ENCODE results near the gene NUDT4B. TPM values are rescaled to one million over a fixed set of nuclear protein-coding genes. Genes with fewer than 3 reads are reported as not detected.
"Not testable (repeated sequence)": the region's sequence is repeated elsewhere in the genome, so short reads cannot be mapped to it uniquely, and the experiment has no call there.

The NUDT4B gene
- total RNA-seq: 0.68 TPM in 1 of 2 replicates, not detected in the other

DNA sequence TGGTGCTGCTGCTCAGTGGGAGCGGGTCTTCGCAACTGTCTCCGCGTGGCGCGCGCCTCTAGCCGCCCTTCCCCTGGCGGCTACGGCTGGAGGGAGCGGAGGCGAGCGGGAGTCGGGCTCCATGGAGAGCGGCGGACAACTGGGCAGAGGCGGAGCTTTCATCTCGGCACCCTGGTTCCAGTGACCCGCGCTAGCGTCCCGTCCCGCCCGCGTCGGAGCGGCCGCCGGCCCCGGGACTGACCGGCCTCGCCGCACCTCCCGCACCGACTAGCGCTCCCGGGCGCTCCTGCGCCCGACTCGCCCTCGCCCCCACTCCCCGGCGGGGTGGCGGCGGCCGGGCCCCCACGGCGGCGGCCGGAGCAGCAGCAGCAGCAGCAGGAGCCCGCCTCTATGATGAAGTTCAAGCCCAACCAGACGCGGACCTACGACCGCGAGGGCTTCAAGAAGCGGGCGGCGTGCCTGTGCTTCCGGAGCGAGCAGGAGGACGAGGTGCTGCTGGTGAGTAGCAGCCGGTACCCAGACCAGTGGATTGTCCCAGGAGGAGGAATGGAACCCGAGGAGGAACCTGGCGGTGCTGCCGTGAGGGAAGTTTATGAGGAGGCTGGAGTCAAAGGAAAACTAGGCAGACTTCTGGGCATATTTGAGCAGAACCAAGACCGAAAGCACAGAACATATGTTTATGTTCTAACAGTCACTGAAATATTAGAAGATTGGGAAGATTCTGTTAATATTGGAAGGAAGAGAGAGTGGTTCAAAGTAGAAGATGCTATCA, at the start of gene NUDT4B:
Gene NUDT4B (plus strand): TSS at position 212 of the 772 bp plus-strand sequence. CDS start 179 bp downstream, at position 391.
- H3K27me3 Mint-ChIP-seq (ENCODE audit: low read depth); intact Hi-C loops (cut with micrococcal nuclease); DNase-seq (ENCODE audit: low spot score); H3K27ac Mint-ChIP-seq; H3K4me1 Mint-ChIP-seq (ENCODE audit: low read depth); H3K9me3 Mint-ChIP-seq; H3K36me3 Mint-ChIP-seq (ENCODE audit: low read depth); H3K4me3 Mint-ChIP-seq (ENCODE audit: low read depth): not testable (repeated sequence)

- H3K27me3 Mint-ChIP-seq (ENCODE audit: low read depth); H3K27ac Mint-ChIP-seq; H3K36me3 Mint-ChIP-seq (ENCODE audit: low read depth); intact Hi-C loops (cut with micrococcal nuclease); H3K4me1 Mint-ChIP-seq (ENCODE audit: low read depth); H3K4me3 Mint-ChIP-seq (ENCODE audit: low read depth); DNase-seq (ENCODE audit: low spot score); H3K9me3 Mint-ChIP-seq: not testable (repeated sequence)
Measured at GRCh38 chr1:148699357-148699756, 49.2 kb upstream of the NUDT4B start.

- DNase-seq (ENCODE audit: low spot score); H3K27ac Mint-ChIP-seq; H3K4me1 Mint-ChIP-seq (ENCODE audit: low read depth); H3K9me3 Mint-ChIP-seq; intact Hi-C loops (cut with micrococcal nuclease); H3K4me3 Mint-ChIP-seq (ENCODE audit: low read depth); H3K27me3 Mint-ChIP-seq (ENCODE audit: low read depth); H3K36me3 Mint-ChIP-seq (ENCODE audit: low read depth): not testable (repeated sequence)
Measured at GRCh38 chr1:148702242-148702641, 46.3 kb upstream of the NUDT4B start.

GRCh38 chr1:148703973-148704591, 44.5 kb upstream of the NUDT4B start:
- H3K4me1 Mint-ChIP-seq (ENCODE audit: low read depth); H3K36me3 Mint-ChIP-seq (ENCODE audit: low read depth); DNase-seq (ENCODE audit: low spot score); H3K27me3 Mint-ChIP-seq (ENCODE audit: low read depth); H3K27ac Mint-ChIP-seq; intact Hi-C loops (cut with micrococcal nuclease); H3K4me3 Mint-ChIP-seq (ENCODE audit: low read depth); H3K9me3 Mint-ChIP-seq: not testable (repeated sequence)

DNA sequence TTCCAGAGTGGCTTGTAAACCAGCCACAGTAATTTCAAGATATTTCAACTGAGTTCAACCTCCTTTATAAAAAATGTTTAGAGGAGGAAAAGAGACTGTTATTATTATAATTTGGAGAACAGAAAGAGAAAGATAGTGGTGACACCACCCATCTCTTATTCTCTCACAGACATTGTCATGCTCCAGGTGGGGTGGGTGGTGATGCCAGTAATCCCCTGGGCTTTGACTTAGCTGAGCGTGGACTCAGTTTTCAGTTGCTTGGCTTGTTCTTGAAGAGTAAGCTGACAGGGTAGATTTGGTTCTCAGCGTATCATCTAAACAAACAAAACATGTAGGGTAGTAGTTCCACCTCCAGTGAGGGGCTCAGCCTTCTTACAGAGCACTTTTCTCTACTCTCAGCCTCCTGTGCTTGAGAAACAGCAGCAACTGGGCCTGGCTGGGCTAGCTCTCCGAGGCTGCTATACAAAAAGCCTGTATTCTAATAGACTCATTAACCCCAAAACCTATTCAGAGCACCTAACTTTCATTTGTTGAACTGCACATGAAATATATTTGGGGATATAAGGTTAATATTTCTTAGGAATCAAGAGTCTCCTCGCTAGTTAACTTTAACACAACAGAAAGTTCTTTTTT, 43.1 kb upstream of the NUDT4B start:
- DNase-seq (ENCODE audit: low spot score); H3K4me3 Mint-ChIP-seq (ENCODE audit: low read depth); intact Hi-C loops (cut with micrococcal nuclease); H3K27me3 Mint-ChIP-seq (ENCODE audit: low read depth); H3K4me1 Mint-ChIP-seq (ENCODE audit: low read depth); H3K9me3 Mint-ChIP-seq; H3K36me3 Mint-ChIP-seq (ENCODE audit: low read depth); H3K27ac Mint-ChIP-seq: not testable (repeated sequence)

DNA sequence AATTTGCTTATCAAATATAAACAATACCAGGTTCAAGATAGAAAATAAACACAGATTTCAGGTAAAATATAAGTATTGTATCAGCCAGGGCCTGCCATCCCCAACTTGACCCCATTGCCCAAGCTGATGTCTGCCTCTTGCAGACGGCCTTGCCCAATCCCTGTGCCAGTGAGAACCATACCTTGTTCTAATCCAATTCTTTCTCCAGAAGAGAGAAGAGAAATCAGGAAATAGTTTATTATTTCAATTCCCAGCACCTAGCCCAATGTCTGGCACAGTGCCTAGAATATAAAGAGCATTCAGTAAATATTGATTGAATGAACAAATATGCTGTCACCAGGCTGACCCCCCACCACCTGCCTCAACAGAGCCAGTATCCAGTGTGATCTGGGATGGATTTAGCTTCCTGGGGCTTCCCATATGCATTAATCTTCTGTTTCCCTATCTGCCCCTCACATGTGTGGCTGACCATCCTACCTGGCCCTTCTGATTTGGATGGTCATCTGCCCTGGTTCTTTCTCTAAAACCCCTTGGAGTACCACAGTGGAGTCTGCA, 39.7 kb upstream of the NUDT4B start:
- H3K4me3 Mint-ChIP-seq (ENCODE audit: low read depth); DNase-seq (ENCODE audit: low spot score); H3K36me3 Mint-ChIP-seq (ENCODE audit: low read depth); H3K27ac Mint-ChIP-seq; H3K9me3 Mint-ChIP-seq; H3K4me1 Mint-ChIP-seq (ENCODE audit: low read depth); intact Hi-C loops (cut with micrococcal nuclease); H3K27me3 Mint-ChIP-seq (ENCODE audit: low read depth): not testable (repeated sequence)

GRCh38 chr1:148710772-148711523, 37.6 kb upstream of the NUDT4B start:
- H3K4me3 Mint-ChIP-seq (ENCODE audit: low read depth); H3K36me3 Mint-ChIP-seq (ENCODE audit: low read depth); H3K27me3 Mint-ChIP-seq (ENCODE audit: low read depth); H3K4me1 Mint-ChIP-seq (ENCODE audit: low read depth); intact Hi-C loops (cut with micrococcal nuclease); DNase-seq (ENCODE audit: low spot score); H3K27ac Mint-ChIP-seq; H3K9me3 Mint-ChIP-seq: not testable (repeated sequence)

DNA sequence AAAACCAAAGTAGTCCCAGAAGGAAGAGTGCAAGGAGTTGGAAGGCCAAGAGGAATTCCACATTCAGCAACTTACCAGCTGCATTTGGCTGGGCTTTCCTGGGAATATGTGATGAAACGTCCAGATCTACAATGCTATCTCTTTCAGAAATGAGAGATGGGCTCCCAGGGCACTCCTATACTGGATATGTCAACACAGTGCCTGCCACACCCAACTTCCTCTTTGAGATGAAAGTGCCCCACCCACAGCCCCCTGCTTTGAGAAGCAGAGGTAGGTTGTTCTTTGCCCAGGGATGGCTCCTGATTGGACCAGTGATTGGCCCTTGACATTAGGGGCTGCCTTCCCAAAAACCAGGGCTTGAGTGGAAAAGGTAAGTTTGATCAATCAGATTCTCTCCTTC, 36.2 kb upstream of the NUDT4B start:
- H3K36me3 Mint-ChIP-seq (ENCODE audit: low read depth); intact Hi-C loops (cut with micrococcal nuclease); DNase-seq (ENCODE audit: low spot score); H3K4me1 Mint-ChIP-seq (ENCODE audit: low read depth); H3K9me3 Mint-ChIP-seq; H3K27me3 Mint-ChIP-seq (ENCODE audit: low read depth); H3K4me3 Mint-ChIP-seq (ENCODE audit: low read depth); H3K27ac Mint-ChIP-seq: not testable (repeated sequence)

DNA sequence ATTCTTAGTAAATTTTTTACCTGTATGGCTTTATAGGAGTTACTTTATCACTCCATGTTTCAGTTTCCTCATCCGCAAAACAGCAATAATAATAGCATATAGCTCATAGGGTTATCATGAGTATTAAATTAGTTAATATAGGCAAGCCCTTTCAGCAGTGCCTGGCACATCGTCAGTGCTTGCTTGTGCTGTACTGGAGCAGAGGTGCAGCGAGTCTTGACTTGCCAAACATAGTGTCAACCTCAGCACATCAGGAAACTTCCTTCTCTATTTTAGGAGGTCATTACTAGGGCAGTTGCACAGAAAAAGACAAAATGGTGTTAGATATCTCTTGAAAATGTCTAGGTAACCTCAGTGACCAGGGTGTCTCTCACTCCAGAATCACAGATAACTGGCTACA, 33.1 kb upstream of the NUDT4B start:
- H3K9me3 Mint-ChIP-seq; DNase-seq (ENCODE audit: low spot score); H3K4me3 Mint-ChIP-seq (ENCODE audit: low read depth); intact Hi-C loops (cut with micrococcal nuclease); H3K27ac Mint-ChIP-seq; H3K36me3 Mint-ChIP-seq (ENCODE audit: low read depth); H3K4me1 Mint-ChIP-seq (ENCODE audit: low read depth); H3K27me3 Mint-ChIP-seq (ENCODE audit: low read depth): not testable (repeated sequence)

DNA sequence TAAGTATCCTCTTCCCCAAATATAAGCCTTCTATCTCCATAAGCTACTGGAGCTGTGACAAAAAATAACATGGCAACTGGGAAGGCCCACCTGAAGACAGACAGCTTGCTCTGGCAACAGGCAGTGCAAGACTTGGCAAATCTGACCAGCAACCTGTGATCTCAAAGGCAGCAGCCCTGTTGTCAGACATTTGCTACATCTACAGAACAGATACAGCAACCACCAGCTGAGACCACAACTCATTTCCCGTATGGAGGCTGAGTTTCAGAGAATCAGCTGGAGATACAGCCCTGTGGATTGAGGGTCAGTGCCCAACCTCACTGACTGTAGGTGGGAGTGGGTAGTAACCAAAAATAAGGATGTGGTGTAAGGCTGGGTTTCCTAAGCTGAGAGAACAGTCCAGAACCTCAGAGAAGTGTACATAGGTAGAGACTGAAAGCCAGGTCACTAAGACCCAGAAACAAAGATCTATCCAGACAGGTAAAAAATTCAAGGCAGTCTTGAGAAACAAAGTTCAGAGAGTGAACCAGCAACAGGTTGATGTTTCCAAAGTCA, 31.5 kb upstream of the NUDT4B start:
- H3K4me3 Mint-ChIP-seq (ENCODE audit: low read depth); H3K27ac Mint-ChIP-seq; H3K36me3 Mint-ChIP-seq (ENCODE audit: low read depth); H3K4me1 Mint-ChIP-seq (ENCODE audit: low read depth); intact Hi-C loops (cut with micrococcal nuclease); H3K9me3 Mint-ChIP-seq; H3K27me3 Mint-ChIP-seq (ENCODE audit: low read depth); DNase-seq (ENCODE audit: low spot score): not testable (repeated sequence)

GRCh38 chr1:148720918-148721317, 27.7 kb upstream of the NUDT4B start:
- H3K27ac Mint-ChIP-seq; intact Hi-C loops (cut with micrococcal nuclease); H3K4me3 Mint-ChIP-seq (ENCODE audit: low read depth); H3K9me3 Mint-ChIP-seq; DNase-seq (ENCODE audit: low spot score); H3K36me3 Mint-ChIP-seq (ENCODE audit: low read depth); H3K4me1 Mint-ChIP-seq (ENCODE audit: low read depth); H3K27me3 Mint-ChIP-seq (ENCODE audit: low read depth): not testable (repeated sequence)

GRCh38 chr1:148722758-148723157, 25.8 kb upstream of the NUDT4B start:
- H3K4me3 Mint-ChIP-seq (ENCODE audit: low read depth); H3K4me1 Mint-ChIP-seq (ENCODE audit: low read depth); H3K27ac Mint-ChIP-seq; H3K9me3 Mint-ChIP-seq; H3K36me3 Mint-ChIP-seq (ENCODE audit: low read depth); DNase-seq (ENCODE audit: low spot score); intact Hi-C loops (cut with micrococcal nuclease); H3K27me3 Mint-ChIP-seq (ENCODE audit: low read depth): not testable (repeated sequence)
